ENCODE measurements around the gene CDK5RAP2. TPM values are rescaled to one million over a fixed set of nuclear protein-coding genes. Genes with fewer than 3 reads are reported as not detected.

CDK5RAP2 gene
- total RNA-seq, 2 experiments from 2014 or later = 76.0 to 81.6 TPM

DNA sequence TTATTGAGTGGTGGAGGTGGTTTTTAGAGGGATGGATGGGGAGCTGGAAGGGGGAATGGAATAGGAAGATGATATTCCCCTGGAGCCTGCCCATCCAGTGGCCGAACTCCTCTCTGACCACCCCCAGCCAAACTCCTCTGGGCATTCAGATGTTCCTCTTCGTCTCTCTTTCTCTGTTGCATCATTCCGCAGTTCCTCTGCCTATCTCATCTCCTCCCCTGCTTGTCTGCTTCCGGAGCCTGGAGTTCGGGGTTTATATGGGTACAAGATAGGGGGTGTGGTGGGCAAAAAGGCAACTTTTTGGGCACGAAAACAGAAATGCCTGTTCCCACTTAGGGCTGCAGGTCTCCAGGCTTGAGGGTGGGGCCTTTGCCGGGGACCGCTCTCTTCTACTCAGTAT, 12.2 kb upstream of the CDK5RAP2 start:
- POLR2A ChIA-PET = no interaction called here

DNA sequence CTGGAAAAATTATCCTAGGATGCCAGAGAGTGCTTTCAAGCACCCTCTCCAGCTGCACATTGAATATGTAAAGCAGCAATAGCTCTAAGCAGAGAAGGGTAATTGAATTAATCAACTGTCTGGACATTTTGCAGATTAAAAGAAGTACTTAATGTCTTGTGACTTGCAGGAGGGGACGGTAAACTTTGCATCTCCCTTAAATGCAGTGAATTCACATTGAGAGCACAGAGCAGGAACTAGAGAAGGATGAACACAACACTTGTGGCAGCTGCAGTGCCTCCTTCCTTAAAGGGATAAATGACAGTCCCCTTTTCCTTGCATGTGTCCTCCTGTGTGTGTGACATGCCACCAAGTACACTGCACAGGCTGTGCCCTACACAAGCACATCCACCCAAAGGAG, 7.4 kb upstream of the CDK5RAP2 start:
- Histone ChIP-seq H3K4me3 (ENCODE audit: low read depth, low read length, poor library complexity, severe bottlenecking) (no peak overlapping the region), H2AFZ (ENCODE audit: low read length) (peak overlapping the region; percentile 17), H3K27ac (ENCODE audit: low read depth, low read length, poor library complexity, severe bottlenecking) (no peak overlapping the region), H3K79me2 (ENCODE audit: insufficient read depth, low read depth, low read length) (no peaks in the 10 kb centered on the region), H3K4me2 (ENCODE audit: low read length) (no peak overlapping the region), H3K9me2 (ENCODE audit: insufficient read depth, low read length) (no peaks in the 10 kb centered on the region), H3K36me3 (ENCODE audit: insufficient read depth, low read length) (no peaks in the 10 kb centered on the region), H4K20me1 (ENCODE audit: insufficient read depth, low read length) (no peaks in the 10 kb centered on the region), H3K9me3 (ENCODE audit: low read length) (no peaks in the 10 kb centered on the region), H3K4me1 (ENCODE audit: insufficient read depth, low read length, poor library complexity, severe bottlenecking) (peaks cover 30% of the 10 kb centered on the region)
- POLR2A ChIA-PET = interaction anchor here (0.6 to 1.9 kb wide), 5 partner anchors 8 to 53 kb away, joined by 3 to 6 read pairs (median 5); no protein-coding TSS in a partner anchor
- intact Hi-C loops (cut with micrococcal nuclease; ENCODE audit: unreplicated experiment) = no loop called here
- TF ChIP-seq EZH2phosphoT487 (IDR thresholded peaks at IDR 0.05; ENCODE audit: borderline replicate concordance, low read depth, low read length) = no peak
- TF ChIP-seq, protein P1, sequence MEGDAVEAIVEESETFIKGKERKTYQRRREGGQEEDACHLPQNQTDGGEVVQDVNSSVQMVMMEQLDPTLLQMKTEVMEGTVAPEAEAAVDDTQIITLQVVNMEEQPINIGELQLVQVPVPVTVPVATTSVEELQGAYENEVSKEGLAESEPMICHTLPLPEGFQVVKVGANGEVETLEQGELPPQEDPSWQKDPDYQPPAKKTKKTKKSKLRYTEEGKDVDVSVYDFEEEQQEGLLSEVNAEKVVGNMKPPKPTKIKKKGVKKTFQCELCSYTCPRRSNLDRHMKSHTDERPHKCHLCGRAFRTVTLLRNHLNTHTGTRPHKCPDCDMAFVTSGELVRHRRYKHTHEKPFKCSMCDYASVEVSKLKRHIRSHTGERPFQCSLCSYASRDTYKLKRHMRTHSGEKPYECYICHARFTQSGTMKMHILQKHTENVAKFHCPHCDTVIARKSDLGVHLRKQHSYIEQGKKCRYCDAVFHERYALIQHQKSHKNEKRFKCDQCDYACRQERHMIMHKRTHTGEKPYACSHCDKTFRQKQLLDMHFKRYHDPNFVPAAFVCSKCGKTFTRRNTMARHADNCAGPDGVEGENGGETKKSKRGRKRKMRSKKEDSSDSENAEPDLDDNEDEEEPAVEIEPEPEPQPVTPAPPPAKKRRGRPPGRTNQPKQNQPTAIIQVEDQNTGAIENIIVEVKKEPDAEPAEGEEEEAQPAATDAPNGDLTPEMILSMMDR (conservative IDR thresholded peaks at IDR 0.05; ENCODE audit: low read length) = no peak
- CTCF ChIA-PET (ENCODE audit: unreplicated experiment) = no interaction called here
- peak; percentile 21 for DNase-seq (ENCODE audit: low spot score)
- no TSS peak for BruUV-seq (replicated peaks)

More for the DNA sequence above, 12.2 kb upstream of the CDK5RAP2 start:
- H3K9me2 ChIP-seq (ENCODE audit: insufficient read depth, low read length) = no peaks in the 10 kb centered on the region
- no TSS peak for BruUV-seq (replicated peaks)
- peaks cover 5% of the 10 kb centered on the region for H3K4me1 ChIP-seq (ENCODE audit: insufficient read depth, low read length, poor library complexity, severe bottlenecking)
- H2AFZ ChIP-seq (ENCODE audit: low read length) = no peak overlapping the region
- no peaks in the 10 kb centered on the region for H3K9me3 ChIP-seq (ENCODE audit: low read length)
- CTCF ChIA-PET (ENCODE audit: unreplicated experiment) = no interaction called here
- H3K36me3 ChIP-seq (ENCODE audit: insufficient read depth, low read length) = no peaks in the 10 kb centered on the region
- no peaks in the 10 kb centered on the region for H4K20me1 ChIP-seq (ENCODE audit: insufficient read depth, low read length)
- intact Hi-C loops (cut with micrococcal nuclease; ENCODE audit: unreplicated experiment) = no loop called here
- H3K4me2 ChIP-seq (ENCODE audit: low read length) = no peak overlapping the region
- H3K4me3 ChIP-seq (ENCODE audit: low read depth, low read length, poor library complexity, severe bottlenecking) = no peak overlapping the region
- DNase-seq (ENCODE audit: low spot score) = no peak
- TF ChIP-seq EZH2phosphoT487 (IDR thresholded peaks at IDR 0.05; ENCODE audit: borderline replicate concordance, low read depth, low read length) = no peak
- TF ChIP-seq, protein P1 (conservative IDR thresholded peaks at IDR 0.05; ENCODE audit: low read length) = no peak
- no peak overlapping the region for H3K27ac ChIP-seq (ENCODE audit: low read depth, low read length, poor library complexity, severe bottlenecking)
- H3K79me2 ChIP-seq (ENCODE audit: insufficient read depth, low read depth, low read length) = no peaks in the 10 kb centered on the region

DNA sequence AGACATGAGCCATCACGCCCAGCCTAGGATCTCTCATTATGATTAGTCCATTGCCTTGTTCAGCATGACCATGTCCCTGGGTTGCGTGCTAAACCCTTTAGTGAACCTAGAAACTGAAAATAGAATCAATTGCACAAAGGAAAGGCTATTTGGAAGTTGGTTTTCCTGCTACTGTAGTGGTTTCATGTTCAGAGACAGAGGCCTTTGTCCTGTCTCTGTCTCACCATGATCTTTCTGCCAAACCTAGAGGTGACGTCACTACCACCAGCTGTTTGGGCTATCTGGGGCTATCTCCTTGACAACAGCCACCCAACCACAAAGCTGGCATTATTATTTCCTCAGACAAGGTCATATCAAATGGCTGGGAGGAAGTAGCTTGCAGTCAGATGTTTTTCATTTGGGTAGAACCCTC, 4.0 kb upstream of the CDK5RAP2 start:
- CTCF ChIA-PET (ENCODE audit: unreplicated experiment) = interaction anchor here (0.6 kb wide), 1 partner anchor 17 kb away, joined by 3 read pairs; no protein-coding TSS in a partner anchor
- Histone ChIP-seq H4K20me1 (ENCODE audit: insufficient read depth, low read length) (no peaks in the 10 kb centered on the region), H2AFZ (ENCODE audit: low read length) (peak overlapping the region; percentile 81), H3K9me2 (ENCODE audit: insufficient read depth, low read length) (no peaks in the 10 kb centered on the region), H3K79me2 (ENCODE audit: insufficient read depth, low read depth, low read length) (peaks cover 9% of the 10 kb centered on the region), H3K4me1 (ENCODE audit: insufficient read depth, low read length, poor library complexity, severe bottlenecking) (peaks cover 39% of the 10 kb centered on the region), H3K4me3 (ENCODE audit: low read depth, low read length, poor library complexity, severe bottlenecking) (no peak overlapping the region), H3K4me2 (ENCODE audit: low read length) (peak overlapping the region; percentile 51), H3K27ac (ENCODE audit: low read depth, low read length, poor library complexity, severe bottlenecking) (no peak overlapping the region), H3K36me3 (ENCODE audit: insufficient read depth, low read length) (peaks cover 4% of the 10 kb centered on the region; the same call in 1 of the 2 replicates), H3K9me3 (ENCODE audit: low read length) (no peaks in the 10 kb centered on the region)
- no peak for TF ChIP-seq EZH2phosphoT487 (IDR thresholded peaks at IDR 0.05; ENCODE audit: borderline replicate concordance, low read depth, low read length)
- TF ChIP-seq, protein P1 (conservative IDR thresholded peaks at IDR 0.05; ENCODE audit: low read length) = no peak
- intact Hi-C loops (cut with micrococcal nuclease; ENCODE audit: unreplicated experiment) = no loop called here
- BruUV-seq (replicated peaks) = no TSS peak
- peak; percentile 82 for DNase-seq (ENCODE audit: low spot score)
- POLR2A ChIA-PET = interaction anchor here (1.1 kb wide), 1 partner anchor 9 kb away, joined by 4 read pairs; no protein-coding TSS in a partner anchor

All from OCI-LY7 (cell line).